ENCODE data around the gene TET3. TPM values are rescaled to one million over a fixed set of nuclear protein-coding genes. Genes with fewer than 3 reads are reported as not detected.

The TET3 gene
- polyA plus RNA-seq, 2 of the 4 experiments (the other 2 are of a cell fraction) = 4.6 to 6.1 TPM

DNA sequence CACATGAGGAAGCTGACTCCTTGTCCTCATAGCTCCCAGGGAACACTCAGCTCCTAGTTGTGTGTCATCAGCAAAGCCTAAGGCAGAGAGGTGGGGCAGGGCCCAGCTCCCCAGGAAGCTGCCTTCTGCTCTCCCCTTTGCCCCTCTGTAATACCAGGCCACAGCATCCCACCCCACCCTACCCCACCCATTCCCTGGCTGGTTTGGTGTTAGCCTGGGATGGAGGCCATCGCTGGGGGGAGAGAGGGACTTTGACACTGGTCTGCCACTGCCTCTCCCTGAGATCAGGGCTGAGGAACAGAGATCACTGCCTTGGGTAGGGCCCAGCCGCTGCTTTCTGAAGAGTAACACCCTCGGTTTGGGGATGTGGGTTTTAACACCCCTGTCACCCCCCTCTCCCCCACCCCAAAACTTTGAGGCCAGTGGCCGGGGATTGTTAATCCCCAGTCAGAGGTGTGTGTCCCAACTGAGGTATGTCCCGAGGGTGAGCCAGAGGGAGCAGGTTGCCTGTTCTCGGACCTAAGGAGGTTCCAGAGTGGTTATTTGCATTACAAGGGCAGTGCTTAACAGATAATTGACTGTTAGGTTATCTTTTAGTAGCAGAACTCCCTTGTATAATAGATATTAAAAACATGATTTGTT, 41.4 kb downstream of the TET3 start:
- peak in 1 of 2 experiments; percentile 67; a peak in 3 of 6 replicates for ATAC-seq
- H3K27ac ChIP-seq = no peak overlapping the region
- TF ChIP-seq E2F6 (IDR thresholded peaks at IDR 0.05; ENCODE audit: borderline replicate concordance, low read depth) (no peak), HMGXB4 (CRISPR knock-in tag; IDR thresholded peaks at IDR 0.05; ENCODE audit: borderline replicate concordance) (no peak), HOXA7 (CRISPR knock-in tag; IDR thresholded peaks at IDR 0.05) (no peak), CHD2 (IDR thresholded peaks at IDR 0.05; ENCODE audit: low read length, partially characterized antibody) (no peak), FOSB (CRISPR knock-in tag; IDR thresholded peaks at IDR 0.05) (no peak), TFCP2L1 (CRISPR knock-in tag; IDR thresholded peaks at IDR 0.05) (no peak), CEBPB (IDR thresholded peaks at IDR 0.05) (no peak), HDAC2 (IDR thresholded peaks at IDR 0.05) (no peak), EP300 (IDR thresholded peaks at IDR 0.05) (no peak)
- TF ChIP-seq, protein P1, sequence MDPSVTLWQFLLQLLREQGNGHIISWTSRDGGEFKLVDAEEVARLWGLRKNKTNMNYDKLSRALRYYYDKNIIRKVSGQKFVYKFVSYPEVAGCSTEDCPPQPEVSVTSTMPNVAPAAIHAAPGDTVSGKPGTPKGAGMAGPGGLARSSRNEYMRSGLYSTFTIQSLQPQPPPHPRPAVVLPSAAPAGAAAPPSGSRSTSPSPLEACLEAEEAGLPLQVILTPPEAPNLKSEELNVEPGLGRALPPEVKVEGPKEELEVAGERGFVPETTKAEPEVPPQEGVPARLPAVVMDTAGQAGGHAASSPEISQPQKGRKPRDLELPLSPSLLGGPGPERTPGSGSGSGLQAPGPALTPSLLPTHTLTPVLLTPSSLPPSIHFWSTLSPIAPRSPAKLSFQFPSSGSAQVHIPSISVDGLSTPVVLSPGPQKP (IDR thresholded peaks at IDR 0.05; ENCODE audit: low read depth, low read length) = no peak
- TF ChIP-seq, protein P2, sequence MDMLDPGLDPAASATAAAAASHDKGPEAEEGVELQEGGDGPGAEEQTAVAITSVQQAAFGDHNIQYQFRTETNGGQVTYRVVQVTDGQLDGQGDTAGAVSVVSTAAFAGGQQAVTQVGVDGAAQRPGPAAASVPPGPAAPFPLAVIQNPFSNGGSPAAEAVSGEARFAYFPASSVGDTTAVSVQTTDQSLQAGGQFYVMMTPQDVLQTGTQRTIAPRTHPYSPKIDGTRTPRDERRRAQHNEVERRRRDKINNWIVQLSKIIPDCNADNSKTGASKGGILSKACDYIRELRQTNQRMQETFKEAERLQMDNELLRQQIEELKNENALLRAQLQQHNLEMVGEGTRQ (IDR thresholded peaks at IDR 0.05) = no peak
- no peak overlapping the region for H3K4me2 ChIP-seq
- POLR2A ChIA-PET = no interaction called here
- H3K9me3 ChIP-seq = no peaks in the 10 kb centered on the region
- no peak for FAIRE-seq
- 88% methylated on average over 6 of the region's 6 CpGs for WGBS (ENCODE audit: missing lambda C conversion rate)
- no peaks in the 10 kb centered on the region for H3K4me1 ChIP-seq
- no peak overlapping the region for H3K4me3 ChIP-seq
- no peak for DNase-seq (ENCODE audit: low read depth in 1 of 2, low spot score in 1 of 2)
- CTCF ChIA-PET = interaction anchor here (0.7 to 1.3 kb wide), 4 partner anchors 16 to 92 kb away, joined by 3 to 4 read pairs (median 4); no protein-coding TSS in a partner anchor

DNA sequence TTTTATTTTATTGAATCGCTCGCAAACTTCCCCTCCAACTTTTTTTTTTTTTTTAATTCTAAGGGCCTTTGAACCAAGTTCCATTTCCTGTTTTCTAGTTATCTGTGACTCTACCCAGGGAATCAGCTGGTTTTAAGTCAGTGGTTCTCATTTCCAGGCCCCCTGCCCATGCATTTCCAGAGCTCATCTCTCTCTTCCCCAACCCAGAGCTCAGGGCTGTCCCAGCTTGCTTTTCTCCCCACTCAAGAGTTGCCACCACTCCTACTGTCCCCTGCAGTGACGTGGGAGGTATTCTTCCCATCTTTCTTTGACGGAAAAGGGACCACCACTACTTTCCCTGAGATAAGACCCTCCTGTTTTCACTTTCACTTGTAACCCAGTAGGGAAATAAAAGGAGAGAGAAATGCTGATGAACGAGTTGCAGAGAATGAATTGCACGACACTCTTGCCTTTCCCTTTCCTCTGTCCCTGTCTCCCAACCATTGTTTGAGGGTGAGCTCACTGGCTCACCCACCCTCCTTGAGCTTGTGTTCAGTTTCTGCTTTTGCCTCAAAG, 42.1 kb downstream of the TET3 start:
- Histone ChIP-seq H3K4me2 (no peak overlapping the region), H3K4me3 (no peak overlapping the region), H3K4me1 (no peaks in the 10 kb centered on the region), H3K27ac (no peak overlapping the region), H3K9me3 (no peaks in the 10 kb centered on the region)
- TF ChIP-seq HES2 (IDR thresholded peaks at IDR 0.05) (no peak), EP300 (IDR thresholded peaks at IDR 0.05) (no peak), CTCF (IDR thresholded peaks at IDR 0.05) (no peak), PBX3 (IDR thresholded peaks at IDR 0.05) (no peak), CBX8 (IDR thresholded peaks at IDR 0.05) (no peak), NPAS2 (CRISPR knock-in tag; IDR thresholded peaks at IDR 0.05; ENCODE audit: borderline replicate concordance) (no peak), FOSB (CRISPR knock-in tag; IDR thresholded peaks at IDR 0.05) (no peak), FOSL2 (IDR thresholded peaks at IDR 0.05) (no peak), FOSL2 (CRISPR knock-in tag; IDR thresholded peaks at IDR 0.05) (no peak), NR3C1 (IDR thresholded peaks at IDR 0.05) (no peak)
- ChIA-PET POLR2A (no interaction called here), CTCF (interaction anchor here (0.7 to 1.3 kb wide), 4 partner anchors 17 to 92 kb away, joined by 3 to 4 read pairs (median 4); no protein-coding TSS in a partner anchor)
- FAIRE-seq = no peak
- WGBS (ENCODE audit: missing lambda C conversion rate) = 90% methylated on average over 6 of the region's 6 CpGs
- no peak for DNase-seq (ENCODE audit: low read depth in 1 of 2, low spot score in 1 of 2)
- no peak for ATAC-seq
